SU-DHL-6 (cell line): ENCODE data around the gene SP3.

Experiments
- EZH2phosphoT487 ChIP-seq: fragments of 200-600 bp; sonication (generic), shearing (Covaris generic); conservative IDR thresholded peaks from 2 replicates; pipeline ENCODE4 v1.6.1; 2018; ENCODE audit warnings: mild to moderate bottlenecking, antibody characterized with exemption, low read length, moderate library complexity, mixed read lengths
- TF ChIP-seq, protein P1 (sequence below): fragments of 200-600 bp; sonication (generic); IDR thresholded peaks from one replicate; pipeline ENCODE4 v1.5.1; 2017; ENCODE audit warnings: antibody characterized with exemption, mild to moderate bottlenecking, low read length, moderate library complexity; ENCODE audit not compliant: insufficient read depth, poor library complexity, severe bottlenecking

GRCh38 chr2:173961346-173961705 lies 3.8 kb downstream of the SP3 start:
- TF ChIP-seq, protein P1, sequence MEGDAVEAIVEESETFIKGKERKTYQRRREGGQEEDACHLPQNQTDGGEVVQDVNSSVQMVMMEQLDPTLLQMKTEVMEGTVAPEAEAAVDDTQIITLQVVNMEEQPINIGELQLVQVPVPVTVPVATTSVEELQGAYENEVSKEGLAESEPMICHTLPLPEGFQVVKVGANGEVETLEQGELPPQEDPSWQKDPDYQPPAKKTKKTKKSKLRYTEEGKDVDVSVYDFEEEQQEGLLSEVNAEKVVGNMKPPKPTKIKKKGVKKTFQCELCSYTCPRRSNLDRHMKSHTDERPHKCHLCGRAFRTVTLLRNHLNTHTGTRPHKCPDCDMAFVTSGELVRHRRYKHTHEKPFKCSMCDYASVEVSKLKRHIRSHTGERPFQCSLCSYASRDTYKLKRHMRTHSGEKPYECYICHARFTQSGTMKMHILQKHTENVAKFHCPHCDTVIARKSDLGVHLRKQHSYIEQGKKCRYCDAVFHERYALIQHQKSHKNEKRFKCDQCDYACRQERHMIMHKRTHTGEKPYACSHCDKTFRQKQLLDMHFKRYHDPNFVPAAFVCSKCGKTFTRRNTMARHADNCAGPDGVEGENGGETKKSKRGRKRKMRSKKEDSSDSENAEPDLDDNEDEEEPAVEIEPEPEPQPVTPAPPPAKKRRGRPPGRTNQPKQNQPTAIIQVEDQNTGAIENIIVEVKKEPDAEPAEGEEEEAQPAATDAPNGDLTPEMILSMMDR: no peak
- TF ChIP-seq EZH2phosphoT487: no peak
